K562 (cell line): ENCODE results near the gene TUT1. TPM values are rescaled to one million over a fixed set of nuclear protein-coding genes. Genes with fewer than 3 reads are reported as not detected.

Experiments
- ATAC-seq: fragments of 200-7000 bp; cut with Tn5 transposase; 3 replicates; pipeline ENCODE4 v1.9.1; 2020; ENCODE audit warnings: moderate library complexity
- BruUV-seq: library from RNA; stranded (reverse); fragments of 400-500 nt; replicated peaks from 2 replicates; lab custom pipeline; 2021; lab: Mats Ljungman, UMichigan
- CTCF ChIA-PET: fragments of 300-600 bp; formaldehyde crosslinking; extraction: SDS; loops from one replicate; lab custom pipeline; 2021; ENCODE audit warnings: low intra/inter-chr PET ratio; lab: Yijun Ruan, JAX
- POLR2A ChIA-PET: fragments of 300-600, 350-650 bp; sonication (Branson Sonifier 250); formaldehyde crosslinking; extraction: SDS; loops from one replicate; lab custom pipeline; 2021; ENCODE audit warnings: antibody characterized with exemption, inconsistent platforms; lab: Yijun Ruan, JAX
- DNase-seq, 4 experiments: peaks; one replicate each; pipeline versions ENCODE4 v3.0.0 to v3.0.0-alpha.2; 2011 to 2018; ENCODE audit warnings: low spot score in 3 of 4, mixed read lengths in 3 of 4; ENCODE audit errors: extremely low read depth in 1 of 4
- FAIRE-seq: peaks from 2 replicates; lab custom pipeline; 2011; peaks lifted over from hg19 to GRCh38; lab: Jason Lieb, UNC
- H2AFZ ChIP-seq: 2 replicates; pipeline ENCODE4 v1.6.0; 2011; ENCODE audit warnings: low read depth, low read length, control low read depth, inconsistent platforms
- H3K27ac ChIP-seq: fragments of 200-600 bp; 3 replicates; pipeline ENCODE4 v1.8.0; 2011; ENCODE audit warnings: low read depth, mild to moderate bottlenecking, control low read depth, inconsistent platforms, low read length, moderate library complexity, mixed read lengths; ENCODE audit errors: extremely low read depth
- H3K27me3 ChIP-seq, 2 experiments: fragments of 300-600 bp in 1 of 2; 2 replicates in 1 of 2; 3 replicates in 1 of 2; pipeline versions ENCODE4 v1.6.0 to v1.8.0; 2011; ENCODE audit warnings: inconsistent platforms in 2 of 2, low read length in 2 of 2, mild to moderate bottlenecking in 1 of 2, mixed read lengths in 1 of 2, moderate library complexity in 1 of 2; ENCODE audit not compliant: control insufficient read depth in 2 of 2, insufficient read depth in 2 of 2
- H3K36me3 ChIP-seq: fragments of 300-600 bp; 3 replicates; pipeline ENCODE4 v1.8.0; 2011; ENCODE audit warnings: mild to moderate bottlenecking, low read length, inconsistent platforms; ENCODE audit not compliant: control insufficient read depth, insufficient read depth
- H3K4me1 ChIP-seq, 2 experiments: fragments of 200-600 bp in 1 of 2; replicated peaks in 1 of 2; 2 replicates in 1 of 2; 3 replicates in 1 of 2; pipeline versions ENCODE4 v1.5.1 to v1.8.0; 2011; ENCODE audit warnings: inconsistent platforms in 2 of 2, low read length in 2 of 2, mild to moderate bottlenecking in 1 of 2, mixed read lengths in 1 of 2, moderate library complexity in 1 of 2; ENCODE audit not compliant: control insufficient read depth in 2 of 2, insufficient read depth in 2 of 2
- H3K4me2 ChIP-seq: 2 replicates; pipeline ENCODE4 v1.6.1; 2011; ENCODE audit warnings: low read length, control low read depth, inconsistent platforms, mixed read lengths; ENCODE audit not compliant: insufficient read depth
- H3K4me3 ChIP-seq: fragments of 200-600 bp; sonication (generic), shearing (Covaris generic); 2 replicates; pipeline ENCODE4 v1.5.1; 2016; ENCODE audit warnings: control low read depth, inconsistent platforms
- H3K79me2 ChIP-seq: fragments of 200-600 bp; 3 replicates; pipeline ENCODE4 v1.8.0; 2011; ENCODE audit warnings: low read length, inconsistent platforms; ENCODE audit not compliant: control insufficient read depth, insufficient read depth
- H3K9ac ChIP-seq, 2 experiments: 2 replicates each; pipeline versions ENCODE4 v1.6.0 to v1.6.1; 2011; ENCODE audit warnings: low read depth in 2 of 2, low read length in 2 of 2, control low read depth in 1 of 2, inconsistent platforms in 1 of 2, mild to moderate bottlenecking in 1 of 2, mixed read lengths in 1 of 2; ENCODE audit not compliant: insufficient read depth in 1 of 2
- H3K9me1 ChIP-seq: one replicate; pipeline ENCODE4 v1.6.0; 2011; ENCODE audit warnings: inconsistent platforms, mild to moderate bottlenecking, low read length, moderate library complexity; ENCODE audit not compliant: control insufficient read depth, insufficient read depth
- H3K9me3 ChIP-seq: replicated peaks from 2 replicates; pipeline ENCODE4 v1.5.1; 2011; ENCODE audit warnings: low read depth, low read length, inconsistent platforms; ENCODE audit not compliant: control insufficient read depth, insufficient read depth
- H4K20me1 ChIP-seq: replicated peaks from 2 replicates; pipeline ENCODE4 v1.6.1; 2011; ENCODE audit warnings: low read length, inconsistent platforms, mixed read lengths; ENCODE audit not compliant: control insufficient read depth, insufficient read depth
- BHLHE40 ChIP-seq: IDR thresholded peaks from 2 replicates; pipeline ENCODE4 v1.6.1; 2011; ENCODE audit warnings: low read length, improper control_type of control experiment
- C11orf30 ChIP-seq: fragments of 450-650 bp; IDR thresholded peaks from 2 replicates; pipeline ENCODE4 v1.6.1; 2016; ENCODE audit warnings: low read depth, mild to moderate bottlenecking
- CBX3 ChIP-seq, 2 experiments: IDR thresholded peaks; 1 replicate in 1 of 2; 2 replicates in 1 of 2; pipeline ENCODE4 v1.6.1; 2012; ENCODE audit warnings: inconsistent platforms in 2 of 2, low read length in 2 of 2, borderline replicate concordance in 1 of 2, control low read depth in 1 of 2
- CTBP1 ChIP-seq: fragments of 450-650 bp; IDR thresholded peaks from 2 replicates; pipeline ENCODE4 v1.6.1; 2016; ENCODE audit warnings: borderline replicate concordance
- CXXC5 ChIP-seq: fragments of 250-450 bp; sonication (Bioruptor Pico); IDR thresholded peaks from 2 replicates; pipeline ENCODE4 v1.8.0; 2022; ENCODE audit warnings: inconsistent platforms, mild to moderate bottlenecking, moderate library complexity
- ESRRA ChIP-seq: fragments of 450-650 bp; IDR thresholded peaks from 2 replicates; pipeline ENCODE4 v1.6.1; 2014; ENCODE audit warnings: low read depth, mild to moderate bottlenecking, moderate library complexity, borderline replicate concordance
- RAD21 ChIP-seq, 2 experiments: fragments of 250-450 bp in 1 of 2; fragments of 450-650 bp in 1 of 2; sonication (Bioruptor Pico) in 1 of 2; formaldehyde crosslinking in 1 of 2; IDR thresholded peaks in 1 of 2; conservative IDR thresholded peaks in 1 of 2; 2 replicates each; pipeline versions ENCODE4 v1.4.0 to v1.8.0; 2020 to 2022; ENCODE audit warnings: mild to moderate bottlenecking in 2 of 2, moderate library complexity in 1 of 2
- SRF ChIP-seq, 2 experiments: fragments of 250-450, 450-650 bp in 1 of 2; sonication (Bioruptor Pico) in 1 of 2; sonication (generic) in 1 of 2; formaldehyde crosslinking; IDR thresholded peaks; 2 replicates each; pipeline versions ENCODE4 v1.5.0 to v1.5.1; 2020 to 2022; ENCODE audit warnings: mild to moderate bottlenecking in 1 of 2, missing genetic modification reagents in 1 of 2
- SRSF1 ChIP-seq: fragments of 200-400 bp; formaldehyde crosslinking; IDR thresholded peaks from 2 replicates; pipeline ENCODE4 v1.6.1; 2017; ENCODE audit warnings: mild to moderate bottlenecking, low read depth, low read length, moderate library complexity
- STAG1 ChIP-seq: sonication (generic); formaldehyde crosslinking; IDR thresholded peaks from 2 replicates; pipeline ENCODE4 v1.5.0; 2020; ENCODE audit warnings: missing genetic modification reagents, borderline replicate concordance
- VEZF1 ChIP-seq: fragments of 200-800 bp; sonication (Bioruptor generic); IDR thresholded peaks from 2 replicates; pipeline ENCODE4 v1.6.1; 2017; ENCODE audit warnings: missing genetic modification characterization, missing compliant biosample characterization
- ZEB2 ChIP-seq: fragments of 450-650 bp; IDR thresholded peaks from 2 replicates; pipeline ENCODE4 v1.6.1; 2016
- ZNF232 ChIP-seq: sonication (generic); formaldehyde crosslinking; IDR thresholded peaks from 2 replicates; pipeline ENCODE4 v1.8.0; 2022; ENCODE audit warnings: mild to moderate bottlenecking, missing genetic modification reagents
- WGBS: fragments of 100-300 bp; shearing (Covaris generic); methylation state at CpG from one replicate; pipeline ENCODE4 v1.1.6; 2016; ENCODE audit warnings: low coverage, mixed read lengths; ENCODE audit not compliant: insufficient coverage; ENCODE audit errors: missing lambda C conversion rate; 5-methylcytosine and 5-hydroxymethylcytosine counted together
- in situ Hi-C: fragments of 300-500 bp; cut with MboI; formaldehyde crosslinking; loops from 4 replicates; pipeline ENCODE4 v1.15.0; 2018; ENCODE audit warnings: inconsistent platforms, mixed read lengths
- intact Hi-C: fragments of 100-400 bp; cut with micrococcal nuclease; formaldehyde crosslinking; loops from 2 replicates; pipeline ENCODE4 v1.14.2; 2022
- polyA plus RNA-seq, 8 experiments: library from polyadenylated mRNA; depleted of rRNA in 4 of 8; stranded (reverse) in 5 of 8; unstranded in 3 of 8; fragments of >200 nt; fragmentation: Nextera tagmentation in 2 of 8; fragmentation: Illumina TruSeq in 1 of 8; extraction: Ambion mirVana in 2 of 8; extraction: Trizol in 1 of 8; gene quantifications; 2 replicates each; pipeline versions ENCODE4 v1.2.1 to v1.2.3, GENCODE V29; 2011 to 2014; ENCODE audit warnings: inconsistent platforms in 1 of 8, missing spikeins in 1 of 8
- total RNA-seq, 7 experiments: library from RNA; depleted of rRNA in 6 of 7; stranded (reverse); fragments of >200 nt in 6 of 7; fragmentation: Illumina TruSeq in 2 of 7; extraction: Trizol in 2 of 7; gene quantifications; 2 replicates each; pipeline versions ENCODE4 v1.2.1 to v1.2.3, GENCODE V29; 2011 to 2021; ENCODE audit warnings: low replicate concordance in 1 of 7
- TF ChIP-seq, protein P1 (sequence below): sonication (generic); formaldehyde crosslinking; IDR thresholded peaks from 2 replicates; pipeline ENCODE4 v1.8.0; 2022; ENCODE audit warnings: missing genetic modification reagents, mild to moderate bottlenecking, moderate library complexity, borderline replicate concordance
- TF ChIP-seq, protein P2 (sequence below): IDR thresholded peaks from 2 replicates; pipeline ENCODE4 v1.6.1; 2011; ENCODE audit warnings: borderline replicate concordance, low read depth, mild to moderate bottlenecking, moderate library complexity, low read length; ENCODE audit not compliant: insufficient read depth, poor library complexity, severe bottlenecking

TUT1 gene
- total and polyA plus RNA-seq, 9 of the 15 experiments (the other 6 are each of a cell fraction or from before 2014, with no cell fraction given), result 0.66 to 44.3 (median 15.7) TPM

DNA sequence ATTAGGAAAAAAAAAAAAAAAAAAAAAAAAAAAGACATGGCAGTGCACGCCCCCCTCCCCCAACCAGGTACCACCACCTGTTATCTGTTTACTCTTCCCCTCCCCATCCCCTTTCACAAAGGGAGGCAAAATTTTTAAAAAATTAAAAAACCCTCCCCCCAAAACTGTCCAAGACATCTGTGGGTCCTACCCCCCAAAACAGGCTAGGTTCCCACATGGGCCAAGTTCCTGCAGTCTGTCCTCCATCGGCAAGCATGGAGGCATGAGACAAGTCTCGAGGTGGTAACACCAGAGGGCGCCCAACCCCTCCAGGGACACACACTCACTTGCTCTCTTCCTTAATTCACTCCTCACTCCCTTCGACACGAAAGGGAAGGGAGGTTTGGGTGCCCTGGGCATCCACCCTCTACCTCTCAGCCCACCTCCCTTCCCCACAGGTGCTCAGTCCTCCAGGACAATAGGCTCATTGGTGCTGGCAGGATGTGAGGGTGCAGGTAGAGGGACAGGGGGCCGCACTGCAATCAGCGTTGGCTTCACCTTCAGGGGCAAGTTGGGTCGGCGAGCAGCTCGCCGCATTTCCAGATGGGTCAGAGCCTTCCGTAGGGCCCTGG, 2.2 kb upstream of the TUT1 start:
- Histone ChIP-seq H3K9me3 (no peaks in the 10 kb centered on the region), H2AFZ (no peak overlapping the region), H3K9ac (peak overlapping the region in 1 of 2 experiments; percentile 72; a peak in 2 of 4 replicates), H4K20me1 (no peaks in the 10 kb centered on the region), H3K36me3 (peaks cover 71% of the 10 kb centered on the region), H3K4me2 (peak overlapping the region; percentile 16; the same call in 1 of the 2 replicates), H3K4me1 (peaks cover 26 to 28% of the 10 kb centered on the region in 2 experiments), H3K4me3 (no peak overlapping the region), H3K9me1 (no peaks in the 10 kb centered on the region), H3K27me3 (no peaks in the 10 kb centered on the region), H3K79me2 (peaks cover 56% of the 10 kb centered on the region), H3K27ac (peak overlapping the region; percentile 23; the same call in 1 of the 3 replicates)
- FAIRE-seq (peak; percentile 86), ATAC-seq (peak; percentile 73), DNase-seq (peak; percentile 49 to 89 (median 61))
- in situ Hi-C loops, result no loop called here
- 47% methylated on average over 7 of the region's 13 CpGs for WGBS
- ChIA-PET POLR2A (interaction anchor here (0.6 to 2.9 kb wide), 12 partner anchors 7 to 212 kb away, joined by 3 to 45 read pairs (median 4); partner anchors contain the start of genes C11orf98, CSKMT, MTA2 and NXF1), CTCF (interaction anchor here (0.8 kb wide), 1 partner anchor 177 kb away, joined by 3 read pairs; no protein-coding TSS in a partner anchor)
- intact Hi-C loops, result loop anchor here (2.0 to 10.0 kb wide), 5 partner anchors 99 to 291 kb away; partner anchors contain the start of genes HNRNPUL2, SLC3A2 and TTC9C
- no TSS peak for BruUV-seq
- TF ChIP-seq ZNF232 (CRISPR knock-in tag) (no peak), CBX3 (IDR thresholded peaks at IDR 0.05; ENCODE audit: borderline replicate concordance in 1 of 2, low read length in 2 of 2) (peak in 1 of 2 experiments; percentile 40; a peak in 1 of 3 replicates), BHLHE40 (peak; percentile 31), CXXC5 (CRISPR knock-in tag) (no peak), ZEB2 (peak; percentile 71; the same call in 1 of the 2 replicates), ESRRA (0 out of 2 replicates have a peak, but pooled peaks have one; percentile 18), RAD21 (CRISPR knock-in tag; conservative IDR thresholded peaks at IDR 0.05 in 1 of 2, IDR thresholded peaks at IDR 0.05 in 1 of 2) (peak; percentile 64 to 76), SRF (CRISPR knock-in tag; IDR thresholded peaks at IDR 0.05) (no peak), VEZF1 (peak; percentile 46; the same call in 1 of the 2 replicates), CTBP1 (0 out of 2 replicates have a peak, but pooled peaks have one; percentile 47), STAG1 (CRISPR knock-in tag) (0 out of 2 replicates have a peak, but pooled peaks have one; percentile 21), C11orf30 (no peak), SRSF1 (no peak)
- TF ChIP-seq, protein P1, sequence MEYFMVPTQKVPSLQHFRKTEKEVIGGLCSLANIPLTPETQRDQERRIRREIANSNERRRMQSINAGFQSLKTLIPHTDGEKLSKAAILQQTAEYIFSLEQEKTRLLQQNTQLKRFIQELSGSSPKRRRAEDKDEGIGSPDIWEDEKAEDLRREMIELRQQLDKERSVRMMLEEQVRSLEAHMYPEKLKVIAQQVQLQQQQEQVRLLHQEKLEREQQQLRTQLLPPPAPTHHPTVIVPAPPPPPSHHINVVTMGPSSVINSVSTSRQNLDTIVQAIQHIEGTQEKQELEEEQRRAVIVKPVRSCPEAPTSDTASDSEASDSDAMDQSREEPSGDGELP (CRISPR knock-in tag), result peak; percentile 35; the same call in 1 of the 2 replicates
- TF ChIP-seq, protein P2, sequence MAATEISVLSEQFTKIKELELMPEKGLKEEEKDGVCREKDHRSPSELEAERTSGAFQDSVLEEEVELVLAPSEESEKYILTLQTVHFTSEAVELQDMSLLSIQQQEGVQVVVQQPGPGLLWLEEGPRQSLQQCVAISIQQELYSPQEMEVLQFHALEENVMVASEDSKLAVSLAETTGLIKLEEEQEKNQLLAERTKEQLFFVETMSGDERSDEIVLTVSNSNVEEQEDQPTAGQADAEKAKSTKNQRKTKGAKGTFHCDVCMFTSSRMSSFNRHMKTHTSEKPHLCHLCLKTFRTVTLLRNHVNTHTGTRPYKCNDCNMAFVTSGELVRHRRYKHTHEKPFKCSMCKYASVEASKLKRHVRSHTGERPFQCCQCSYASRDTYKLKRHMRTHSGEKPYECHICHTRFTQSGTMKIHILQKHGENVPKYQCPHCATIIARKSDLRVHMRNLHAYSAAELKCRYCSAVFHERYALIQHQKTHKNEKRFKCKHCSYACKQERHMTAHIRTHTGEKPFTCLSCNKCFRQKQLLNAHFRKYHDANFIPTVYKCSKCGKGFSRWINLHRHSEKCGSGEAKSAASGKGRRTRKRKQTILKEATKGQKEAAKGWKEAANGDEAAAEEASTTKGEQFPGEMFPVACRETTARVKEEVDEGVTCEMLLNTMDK, result peak; percentile 67
